A549 (cell line): ENCODE data around the gene FOXK1.

ENCODE experiments used
- CHD2 ChIP-seq: fragments of 150-350 bp; IDR thresholded peaks from 2 replicates; pipeline ENCODE4 v1.6.1; 2014; ENCODE audit warnings: low read length; ENCODE audit not compliant: partially characterized antibody
- CTCF ChIP-seq: fragments of >200 bp; sonication (Bioruptor Twin); formaldehyde crosslinking; IDR thresholded peaks from 3 replicates; pipeline ENCODE4 v1.5.1; 2016
- EP300 ChIP-seq, 2 experiments: fragments of >200 bp; sonication (Bioruptor Twin); formaldehyde crosslinking; IDR thresholded peaks; 2 replicates in 1 of 2; 3 replicates in 1 of 2; pipeline ENCODE4 v1.6.1; 2016 to 2017
- ESRRA ChIP-seq: fragments of 150-350 bp; IDR thresholded peaks from 2 replicates; pipeline ENCODE4 v1.6.1; 2014; ENCODE audit warnings: mild to moderate bottlenecking, low read length, borderline replicate concordance
- MAX ChIP-seq: IDR thresholded peaks from 2 replicates; pipeline ENCODE4 v1.6.1; 2012
- MYC ChIP-seq: IDR thresholded peaks from 2 replicates; pipeline ENCODE4 v1.6.1; 2012; ENCODE audit warnings: mild to moderate bottlenecking, inconsistent platforms, low read length, improper control_type of control experiment, borderline replicate concordance
- POLR2A ChIP-seq: IDR thresholded peaks from 2 replicates; pipeline ENCODE4 v1.6.1; 2012; ENCODE audit warnings: mild to moderate bottlenecking, low read length
- POLR2AphosphoS2 ChIP-seq: conservative IDR thresholded peaks from 2 replicates; pipeline ENCODE4 v1.6.1; 2012; ENCODE audit warnings: low read length, improper control_type of control experiment, inconsistent platforms
- RAD21 ChIP-seq, 2 experiments: fragments of >200 bp in 1 of 2; sonication (Bioruptor Twin) in 1 of 2; formaldehyde crosslinking in 1 of 2; IDR thresholded peaks in 1 of 2; conservative IDR thresholded peaks in 1 of 2; 2 replicates in 1 of 2; 3 replicates in 1 of 2; pipeline ENCODE4 v1.6.1; 2012 to 2018; ENCODE audit warnings: inconsistent platforms in 1 of 2
- USF2 ChIP-seq: fragments of 450-650 bp; IDR thresholded peaks from 2 replicates; pipeline ENCODE4 v1.6.1; 2014; ENCODE audit warnings: antibody characterized with exemption
- ZFP36 ChIP-seq: fragments of 450-650 bp; IDR thresholded peaks from 2 replicates; pipeline ENCODE4 v1.6.1; 2014; ENCODE audit warnings: borderline replicate concordance; ENCODE audit not compliant: partially characterized antibody
- ZSCAN20 ChIP-seq: fragments of 250-450 bp; sonication (Bioruptor Pico); IDR thresholded peaks from 2 replicates; pipeline ENCODE4 v1.8.0; 2022; ENCODE audit warnings: mild to moderate bottlenecking, moderate library complexity
- TF ChIP-seq, protein P1 (sequence below): fragments of 200-600 bp; sonication (generic); IDR thresholded peaks from 2 replicates; pipeline ENCODE4 v1.6.1; 2016; ENCODE audit warnings: antibody characterized with exemption, mild to moderate bottlenecking, moderate library complexity
- TF ChIP-seq, protein P2 (sequence below): fragments of 150-350 bp; IDR thresholded peaks from 2 replicates; pipeline ENCODE4 v1.6.1; 2014; ENCODE audit warnings: low read depth, mild to moderate bottlenecking, low read length

DNA sequence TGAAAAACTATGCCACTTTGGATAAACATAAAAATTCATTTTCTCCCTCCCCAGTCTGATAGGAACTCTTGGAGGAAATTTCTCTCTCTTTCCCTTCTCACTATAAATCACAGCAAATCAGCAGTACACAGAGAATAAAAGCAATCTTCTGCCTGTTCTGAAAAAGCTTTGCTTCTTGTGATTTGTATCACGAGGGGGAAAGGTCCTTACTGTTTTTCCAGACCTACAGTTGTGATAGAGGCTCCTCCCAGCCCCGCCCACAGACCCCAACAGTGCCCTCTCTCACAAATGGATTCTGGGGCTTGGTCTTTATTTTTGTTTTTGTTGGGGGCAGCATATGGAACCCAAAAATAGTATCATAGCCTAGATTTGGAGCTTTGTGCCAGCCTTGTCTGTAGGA lies 12.2 kb downstream of the FOXK1 start:
- no peak for TF ChIP-seq MAX
- no peak for TF ChIP-seq POLR2A
- TF ChIP-seq CTCF, result no peak
- no peak for TF ChIP-seq MYC
- no peak for TF ChIP-seq ESRRA
- TF ChIP-seq, protein P1, sequence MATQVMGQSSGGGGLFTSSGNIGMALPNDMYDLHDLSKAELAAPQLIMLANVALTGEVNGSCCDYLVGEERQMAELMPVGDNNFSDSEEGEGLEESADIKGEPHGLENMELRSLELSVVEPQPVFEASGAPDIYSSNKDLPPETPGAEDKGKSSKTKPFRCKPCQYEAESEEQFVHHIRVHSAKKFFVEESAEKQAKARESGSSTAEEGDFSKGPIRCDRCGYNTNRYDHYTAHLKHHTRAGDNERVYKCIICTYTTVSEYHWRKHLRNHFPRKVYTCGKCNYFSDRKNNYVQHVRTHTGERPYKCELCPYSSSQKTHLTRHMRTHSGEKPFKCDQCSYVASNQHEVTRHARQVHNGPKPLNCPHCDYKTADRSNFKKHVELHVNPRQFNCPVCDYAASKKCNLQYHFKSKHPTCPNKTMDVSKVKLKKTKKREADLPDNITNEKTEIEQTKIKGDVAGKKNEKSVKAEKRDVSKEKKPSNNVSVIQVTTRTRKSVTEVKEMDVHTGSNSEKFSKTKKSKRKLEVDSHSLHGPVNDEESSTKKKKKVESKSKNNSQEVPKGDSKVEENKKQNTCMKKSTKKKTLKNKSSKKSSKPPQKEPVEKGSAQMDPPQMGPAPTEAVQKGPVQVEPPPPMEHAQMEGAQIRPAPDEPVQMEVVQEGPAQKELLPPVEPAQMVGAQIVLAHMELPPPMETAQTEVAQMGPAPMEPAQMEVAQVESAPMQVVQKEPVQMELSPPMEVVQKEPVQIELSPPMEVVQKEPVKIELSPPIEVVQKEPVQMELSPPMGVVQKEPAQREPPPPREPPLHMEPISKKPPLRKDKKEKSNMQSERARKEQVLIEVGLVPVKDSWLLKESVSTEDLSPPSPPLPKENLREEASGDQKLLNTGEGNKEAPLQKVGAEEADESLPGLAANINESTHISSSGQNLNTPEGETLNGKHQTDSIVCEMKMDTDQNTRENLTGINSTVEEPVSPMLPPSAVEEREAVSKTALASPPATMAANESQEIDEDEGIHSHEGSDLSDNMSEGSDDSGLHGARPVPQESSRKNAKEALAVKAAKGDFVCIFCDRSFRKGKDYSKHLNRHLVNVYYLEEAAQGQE, result no peak
- no peak for TF ChIP-seq EP300 (IDR thresholded peaks at IDR 0.05)
- no peak for TF ChIP-seq USF2
- TF ChIP-seq RAD21 (conservative IDR thresholded peaks at IDR 0.05 in 1 of 2, IDR thresholded peaks at IDR 0.05 in 1 of 2), result no peak
- TF ChIP-seq, protein P2, sequence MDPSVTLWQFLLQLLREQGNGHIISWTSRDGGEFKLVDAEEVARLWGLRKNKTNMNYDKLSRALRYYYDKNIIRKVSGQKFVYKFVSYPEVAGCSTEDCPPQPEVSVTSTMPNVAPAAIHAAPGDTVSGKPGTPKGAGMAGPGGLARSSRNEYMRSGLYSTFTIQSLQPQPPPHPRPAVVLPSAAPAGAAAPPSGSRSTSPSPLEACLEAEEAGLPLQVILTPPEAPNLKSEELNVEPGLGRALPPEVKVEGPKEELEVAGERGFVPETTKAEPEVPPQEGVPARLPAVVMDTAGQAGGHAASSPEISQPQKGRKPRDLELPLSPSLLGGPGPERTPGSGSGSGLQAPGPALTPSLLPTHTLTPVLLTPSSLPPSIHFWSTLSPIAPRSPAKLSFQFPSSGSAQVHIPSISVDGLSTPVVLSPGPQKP, result no peak
- no peak for TF ChIP-seq POLR2AphosphoS2
- TF ChIP-seq ZFP36, result no peak
- no peak for TF ChIP-seq CHD2
- TF ChIP-seq ZSCAN20, result no peak
